ENCODE measurements around the gene AP1S3.
"Not testable (repeated sequence)": the region's sequence is repeated elsewhere in the genome, so short reads cannot be mapped to it uniquely, and the experiment has no call there.

- TF ChIP-seq CTCF (IDR thresholded peaks at IDR 0.05; ENCODE audit: extremely low read depth in 1 of 2, insufficient read depth in 1 of 2, low read depth in 1 of 2, low read length in 2 of 2); POLR2A (IDR thresholded peaks at IDR 0.05; ENCODE audit: low read depth, low read length): not testable (repeated sequence)
These were observed 22.6 kb downstream of the AP1S3 start for GRCh38 chr2:223814764-223815163.
